Progenitor cell of endocrine pancreas (in vitro differentiated cells): ENCODE data around the gene CHRNA5. TPM values are rescaled to one million over a fixed set of nuclear protein-coding genes. Genes with fewer than 3 reads are reported as not detected.

Source experiments
- DNase-seq: peaks from one replicate; pipeline ENCODE4 v3.0.0; 2021; ENCODE audit warnings: low spot score; ENCODE audit not compliant: unreplicated experiment
- H3K27ac Mint-ChIP-seq: 2 replicates; pipeline ENCODE4 v1.8.0; 2021; ENCODE audit warnings: mild to moderate bottlenecking, moderate library complexity, mixed read lengths
- H3K27me3 Mint-ChIP-seq: 2 replicates; pipeline ENCODE4 v1.8.0; 2021; ENCODE audit warnings: mixed read lengths
- H3K36me3 Mint-ChIP-seq: 2 replicates; pipeline ENCODE4 v1.8.0; 2022; ENCODE audit warnings: mixed read lengths; ENCODE audit not compliant: insufficient read depth
- H3K4me1 Mint-ChIP-seq: 2 replicates; pipeline ENCODE4 v1.8.0; 2021; ENCODE audit warnings: low read depth, mixed read lengths
- H3K4me3 Mint-ChIP-seq: 2 replicates; pipeline ENCODE4 v1.8.0; 2021; ENCODE audit warnings: low read depth, mild to moderate bottlenecking, moderate library complexity, mixed read lengths
- H3K9me3 Mint-ChIP-seq: 2 replicates; pipeline ENCODE4 v1.8.0; 2021; ENCODE audit warnings: low read depth, mixed read lengths
- total RNA-seq: library from RNA; stranded (reverse); gene quantifications from 2 replicates; pipeline ENCODE4 v1.2.1, GENCODE V29; 2021
- TF ChIP-seq, protein P1 (sequence below): fragments of 200-600 bp; sonication (generic); IDR thresholded peaks from one replicate; pipeline ENCODE4 v1.5.0; 2021; ENCODE audit warnings: antibody characterized with exemption, mild to moderate bottlenecking; ENCODE audit not compliant: unreplicated experiment

Gene CHRNA5
- total RNA-seq, 1 donor from 2014 or later, result 8.0 TPM

DNA sequence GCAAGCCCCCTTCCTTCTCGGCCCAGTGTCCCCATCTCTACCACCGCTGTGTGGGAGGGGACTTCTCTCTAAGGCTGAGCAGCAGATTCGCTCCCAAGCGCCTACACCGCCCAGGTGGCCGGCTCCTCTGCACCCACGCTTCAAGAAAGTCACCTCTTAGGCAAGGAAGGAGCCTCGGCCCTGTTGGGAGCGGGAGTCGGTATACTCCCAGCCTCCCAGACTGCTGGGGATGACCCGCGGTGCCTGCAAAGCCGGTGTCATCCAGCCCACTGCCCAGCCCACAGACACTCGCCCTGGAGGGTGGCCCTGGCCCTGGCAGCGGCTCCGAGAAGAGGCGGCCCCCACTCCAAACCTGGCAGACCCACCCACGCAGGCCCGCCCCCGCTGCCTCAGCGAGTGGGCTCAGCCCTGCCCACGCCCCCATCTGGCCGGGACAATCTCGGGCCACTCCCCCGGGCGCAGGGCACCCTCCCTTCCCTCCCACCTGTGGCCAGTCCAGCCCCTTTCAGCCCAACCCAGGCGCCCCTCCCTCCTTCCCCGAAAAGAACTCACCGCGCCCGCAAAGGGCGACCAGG, 75.3 kb downstream of the CHRNA5 start:
- peak; percentile 45 for DNase-seq
- Mint-ChIP-seq H3K4me1 (peaks cover 3% of the 10 kb centered on the region), H3K36me3 (no peaks in the 10 kb centered on the region), H3K27me3 (peaks cover 38% of the 10 kb centered on the region), H3K27ac (no peak overlapping the region), H3K4me3 (peak overlapping the region; percentile 66), H3K9me3 (no peaks in the 10 kb centered on the region)
- TF ChIP-seq, protein P1, sequence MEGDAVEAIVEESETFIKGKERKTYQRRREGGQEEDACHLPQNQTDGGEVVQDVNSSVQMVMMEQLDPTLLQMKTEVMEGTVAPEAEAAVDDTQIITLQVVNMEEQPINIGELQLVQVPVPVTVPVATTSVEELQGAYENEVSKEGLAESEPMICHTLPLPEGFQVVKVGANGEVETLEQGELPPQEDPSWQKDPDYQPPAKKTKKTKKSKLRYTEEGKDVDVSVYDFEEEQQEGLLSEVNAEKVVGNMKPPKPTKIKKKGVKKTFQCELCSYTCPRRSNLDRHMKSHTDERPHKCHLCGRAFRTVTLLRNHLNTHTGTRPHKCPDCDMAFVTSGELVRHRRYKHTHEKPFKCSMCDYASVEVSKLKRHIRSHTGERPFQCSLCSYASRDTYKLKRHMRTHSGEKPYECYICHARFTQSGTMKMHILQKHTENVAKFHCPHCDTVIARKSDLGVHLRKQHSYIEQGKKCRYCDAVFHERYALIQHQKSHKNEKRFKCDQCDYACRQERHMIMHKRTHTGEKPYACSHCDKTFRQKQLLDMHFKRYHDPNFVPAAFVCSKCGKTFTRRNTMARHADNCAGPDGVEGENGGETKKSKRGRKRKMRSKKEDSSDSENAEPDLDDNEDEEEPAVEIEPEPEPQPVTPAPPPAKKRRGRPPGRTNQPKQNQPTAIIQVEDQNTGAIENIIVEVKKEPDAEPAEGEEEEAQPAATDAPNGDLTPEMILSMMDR, result no peak

DNA sequence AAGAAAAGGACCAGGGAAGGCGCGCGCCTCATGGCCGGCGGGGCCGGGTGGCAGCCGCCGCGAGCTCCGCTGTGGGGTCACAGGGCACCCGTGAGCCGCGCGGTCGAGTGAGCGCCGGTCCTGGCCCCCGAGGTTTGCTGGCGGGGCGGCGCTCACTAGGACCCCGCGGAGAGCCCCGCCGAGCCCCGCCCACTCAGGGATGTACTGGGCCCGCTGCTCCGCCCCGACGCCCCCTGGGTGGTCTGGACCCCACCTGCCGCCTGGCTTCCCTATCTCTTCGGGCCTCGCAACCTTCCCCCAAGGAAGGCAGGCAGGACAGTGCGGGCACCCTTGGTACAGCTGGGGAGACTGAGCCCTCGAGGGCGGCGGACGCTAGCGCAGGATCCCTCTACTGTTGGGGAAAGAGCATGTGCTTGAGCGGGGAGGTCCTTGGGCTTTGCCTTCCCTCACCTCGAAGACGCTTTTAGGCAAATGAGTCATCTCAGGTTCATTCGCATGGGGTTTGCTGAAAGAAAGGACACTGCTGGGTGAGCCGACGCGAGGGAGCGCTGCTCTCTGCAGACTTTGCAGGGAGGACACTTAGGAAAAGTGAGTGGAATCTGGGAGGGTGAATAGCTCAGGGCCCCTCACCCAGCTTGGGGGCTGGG, 75.9 kb downstream of the CHRNA5 start, which contains the start of gene CHRNB4:
Gene CHRNB4, minus strand, starts transcription at position 109 of the 647 bp plus-strand sequence. Its CDS starts 77 bp downstream, at position 32.
- Mint-ChIP-seq H3K9me3 (no peaks in the 10 kb centered on the region), H3K4me3 (peak within 1 kb of the TSS; percentile 75), H3K27me3 (peaks cover 37% of the 10 kb centered on the region), H3K27ac (no peak within 1 kb of the TSS), H3K36me3 (no peaks in the 10 kb centered on the region), H3K4me1 (peaks cover 3% of the 10 kb centered on the region)
- TF ChIP-seq, protein P1, result peak; percentile 8
- DNase-seq, result no peak

DNA sequence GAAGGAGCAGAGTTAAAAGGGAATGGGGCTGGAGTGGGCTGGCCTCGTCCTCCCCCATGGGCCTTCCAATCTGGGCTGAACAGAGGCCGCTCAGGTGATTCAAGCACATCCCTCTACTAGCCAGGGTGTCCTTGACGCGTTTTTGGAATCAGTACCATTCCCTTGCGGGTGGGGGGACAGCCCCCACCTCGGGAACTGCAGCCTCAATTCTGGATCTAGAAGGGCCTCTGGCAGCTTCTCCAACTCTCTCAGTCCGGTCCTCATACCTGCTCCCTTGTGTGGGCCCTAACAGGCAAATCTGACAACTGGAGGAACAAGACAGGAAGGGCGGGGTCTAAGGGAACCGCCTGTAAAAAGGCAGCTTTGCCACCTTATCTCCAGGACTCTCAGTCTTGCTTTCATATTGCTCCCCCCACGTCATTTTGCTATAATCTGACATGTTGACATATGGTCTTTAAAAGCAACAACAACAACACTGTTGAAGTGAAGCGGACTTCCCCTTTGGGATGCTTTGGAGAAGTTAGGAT, 76.5 kb downstream of the CHRNA5 start:
- no peaks in the 10 kb centered on the region for H3K9me3 Mint-ChIP-seq
- no peaks in the 10 kb centered on the region for H3K36me3 Mint-ChIP-seq
- peak overlapping the region; percentile 75 for H3K4me3 Mint-ChIP-seq
- TF ChIP-seq, protein P1, result no peak
- H3K27ac Mint-ChIP-seq, result no peak overlapping the region
- H3K27me3 Mint-ChIP-seq, result peaks cover 31% of the 10 kb centered on the region
- DNase-seq, result no peak
- peaks cover 3% of the 10 kb centered on the region for H3K4me1 Mint-ChIP-seq

DNA sequence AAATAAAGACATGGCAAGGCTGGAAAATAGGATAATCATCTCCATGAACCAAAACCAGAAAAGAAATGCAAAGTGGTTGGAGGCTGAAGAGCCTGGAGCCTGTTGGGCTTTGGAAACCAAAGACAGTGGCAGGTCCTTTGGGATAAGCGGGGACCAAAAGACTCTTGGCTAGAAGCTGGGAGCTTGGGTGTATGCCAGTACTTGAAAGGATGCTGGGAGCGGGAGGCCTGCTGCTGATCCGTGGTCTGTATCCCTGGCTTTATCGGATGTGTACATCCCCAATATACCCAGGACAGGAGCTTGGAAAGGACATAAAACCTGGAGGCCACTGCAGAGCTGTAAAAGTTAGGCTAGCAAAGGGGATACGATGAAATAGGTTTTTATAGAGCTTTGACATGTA, 77.0 kb downstream of the CHRNA5 start:
- TF ChIP-seq, protein P1, result no peak
- peaks cover 3% of the 10 kb centered on the region for H3K4me1 Mint-ChIP-seq
- no peaks in the 10 kb centered on the region for H3K9me3 Mint-ChIP-seq
- no peaks in the 10 kb centered on the region for H3K36me3 Mint-ChIP-seq
- no peak overlapping the region for H3K27ac Mint-ChIP-seq
- peaks cover 28% of the 10 kb centered on the region for H3K27me3 Mint-ChIP-seq
- no peak overlapping the region for H3K4me3 Mint-ChIP-seq
- DNase-seq, result no peak

Other genes with a start within 250 kb of the CHRNA5 start
- 1.1 and 2.8 TPM in 2 replicates for gene CRABP1, start 225.2 kb upstream of the CHRNA5 start, total RNA-seq
- 87.4 and 95.3 TPM in 2 replicates for gene IREB2, start 127.3 kb upstream of the CHRNA5 start, total RNA-seq
- 4.1 and 4.3 TPM in 2 replicates for gene HYKK, start 57.9 kb upstream of the CHRNA5 start, total RNA-seq
- gene PSMA4, start 25.1 kb upstream of the CHRNA5 start, total RNA-seq, result 214 and 221 TPM in 2 replicates
- gene CHRNA3, start 55.5 kb downstream of the CHRNA5 start, total RNA-seq, result 0.29 and 1.5 TPM in 2 replicates
- 1.0 and 2.4 TPM in 2 replicates for gene CHRNB4, start 75.7 kb downstream of the CHRNA5 start, total RNA-seq
- 119 and 127 TPM in 2 replicates for gene ADAMTS7, start 245.9 kb downstream of the CHRNA5 start, total RNA-seq